Transverse colon (tissue), 4 donors: ENCODE results near the gene SLC35A4.

Experiments
- CTCF ChIP-seq, 5 experiments: fragments of 200-600 bp in 3 of 5; fragments of 450-650 bp in 2 of 5; sonication (generic) in 3 of 5; IDR thresholded peaks; 1 replicate in 2 of 5; 2 replicates in 3 of 5; pipeline ENCODE4 v1.5.1; 2016 to 2017; ENCODE audit warnings: antibody characterized with exemption in 5 of 5, inconsistent platforms in 3 of 5, mild to moderate bottlenecking in 2 of 5, moderate library complexity in 1 of 5
- POLR2A ChIP-seq: fragments of 450-650 bp; IDR thresholded peaks from one replicate; pipeline ENCODE4 v1.6.1; 2016; ENCODE audit warnings: antibody characterized with exemption, mild to moderate bottlenecking, moderate library complexity
- POLR2AphosphoS5 ChIP-seq, 3 donors: sonication (generic); formaldehyde crosslinking; IDR thresholded peaks; one replicate each; pipeline ENCODE4 v1.6.1; 2016; ENCODE audit warnings: antibody characterized with exemption in 3 of 3

DNA sequence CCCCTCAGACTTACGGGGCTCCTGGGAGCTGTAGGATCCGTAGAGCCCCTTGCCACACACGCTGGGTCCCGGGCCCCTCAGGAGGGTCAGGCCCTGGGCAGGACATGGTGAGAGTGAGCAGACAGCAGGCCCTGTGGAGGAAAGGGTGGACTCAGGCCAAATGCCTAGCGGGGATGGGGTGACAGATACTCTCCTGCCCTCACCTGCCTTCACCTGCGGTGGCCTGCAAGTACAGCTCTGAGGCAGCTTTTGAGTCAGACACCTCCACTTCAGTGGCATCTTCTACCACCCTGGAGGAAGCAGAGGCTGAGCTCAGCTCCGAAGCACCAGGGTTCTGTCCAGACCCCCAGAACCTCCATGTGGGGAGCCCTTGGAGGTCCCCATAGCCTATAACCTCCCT, 26.2 kb downstream of the SLC35A4 start:
- TF ChIP-seq CTCF (IDR thresholded peaks at IDR 0.05) (no peak), POLR2A (no peak), POLR2AphosphoS5 (IDR thresholded peaks at IDR 0.05) (no peak)
